GM18858 (cell line): Measurements from ENCODE around the gene CD22.

ENCODE experiments used
- ATAC-seq: cut with Tn5 transposase; IDR thresholded peaks from one replicate; pipeline ENCODE4 v1.9.1; 2021; ENCODE audit not compliant: unreplicated experiment

CD22 gene

GRCh38 chr19:35381318-35381717, 52.3 kb downstream of the CD22 start:
- no peak for ATAC-seq

- no peak for ATAC-seq
These were observed 52.9 kb downstream of the CD22 start for GRCh38 chr19:35381926-35382325.

GRCh38 chr19:35383536-35383935, 54.5 kb downstream of the CD22 start:
- ATAC-seq: no peak

GRCh38 chr19:35388277-35389054, 59.5 kb downstream of the CD22 start:
- ATAC-seq: no peak

- no peak for ATAC-seq
These were observed 60.3 kb downstream of the CD22 start for GRCh38 chr19:35389192-35389861.

GRCh38 chr19:35392742-35393715, 64.0 kb downstream of the CD22 start:
- ATAC-seq: no peak

- ATAC-seq: no peak
These were observed 66.6 kb downstream of the CD22 start for GRCh38 chr19:35395382-35396199.

- ATAC-seq: no peak
These were observed 67.4 kb downstream of the CD22 start for GRCh38 chr19:35396240-35396885.
